ENCODE data around the gene CROCC2. TPM values are rescaled to one million over a fixed set of nuclear protein-coding genes. Genes with fewer than 3 reads are reported as not detected.

CROCC2 gene
- total RNA-seq, 6 experiments from 2014 or later, result not detected

GRCh38 chr2:240988146-240988545 is 82.0 kb downstream of the CROCC2 start:
- no peak for TF ChIP-seq CTCF (IDR thresholded peaks at IDR 0.05)
- DNase-seq, result no peak

GRCh38 chr2:240988571-240989271 is 82.6 kb downstream of the CROCC2 start:
- H3K4me1 Mint-ChIP-seq (ENCODE audit: low read depth), result peaks cover 20% of the 10 kb centered on the region
- H3K36me3 Mint-ChIP-seq (ENCODE audit: low read depth), result no peaks in the 10 kb centered on the region
- peaks cover 2% of the 10 kb centered on the region; the same call in 1 of the 2 replicates for H3K27me3 Mint-ChIP-seq (ENCODE audit: insufficient read depth)
- TF ChIP-seq CTCF (IDR thresholded peaks at IDR 0.05), result no peak
- no peak overlapping the region for H3K27ac Mint-ChIP-seq
- no peak overlapping the region for H3K4me3 Mint-ChIP-seq
- H3K9me3 Mint-ChIP-seq, result no peaks in the 10 kb centered on the region
- DNase-seq, result no peak

More at GRCh38 chr2:240988146-240988545, 82.0 kb downstream of the CROCC2 start:
- Mint-ChIP-seq H3K27me3 (ENCODE audit: insufficient read depth) (peaks cover 2% of the 10 kb centered on the region; the same call in 1 of the 2 replicates), H3K36me3 (ENCODE audit: low read depth) (no peaks in the 10 kb centered on the region), H3K4me1 (ENCODE audit: low read depth) (peaks cover 20% of the 10 kb centered on the region), H3K4me3 (no peak overlapping the region), H3K9me3 (no peaks in the 10 kb centered on the region), H3K27ac (no peak overlapping the region)

DNA sequence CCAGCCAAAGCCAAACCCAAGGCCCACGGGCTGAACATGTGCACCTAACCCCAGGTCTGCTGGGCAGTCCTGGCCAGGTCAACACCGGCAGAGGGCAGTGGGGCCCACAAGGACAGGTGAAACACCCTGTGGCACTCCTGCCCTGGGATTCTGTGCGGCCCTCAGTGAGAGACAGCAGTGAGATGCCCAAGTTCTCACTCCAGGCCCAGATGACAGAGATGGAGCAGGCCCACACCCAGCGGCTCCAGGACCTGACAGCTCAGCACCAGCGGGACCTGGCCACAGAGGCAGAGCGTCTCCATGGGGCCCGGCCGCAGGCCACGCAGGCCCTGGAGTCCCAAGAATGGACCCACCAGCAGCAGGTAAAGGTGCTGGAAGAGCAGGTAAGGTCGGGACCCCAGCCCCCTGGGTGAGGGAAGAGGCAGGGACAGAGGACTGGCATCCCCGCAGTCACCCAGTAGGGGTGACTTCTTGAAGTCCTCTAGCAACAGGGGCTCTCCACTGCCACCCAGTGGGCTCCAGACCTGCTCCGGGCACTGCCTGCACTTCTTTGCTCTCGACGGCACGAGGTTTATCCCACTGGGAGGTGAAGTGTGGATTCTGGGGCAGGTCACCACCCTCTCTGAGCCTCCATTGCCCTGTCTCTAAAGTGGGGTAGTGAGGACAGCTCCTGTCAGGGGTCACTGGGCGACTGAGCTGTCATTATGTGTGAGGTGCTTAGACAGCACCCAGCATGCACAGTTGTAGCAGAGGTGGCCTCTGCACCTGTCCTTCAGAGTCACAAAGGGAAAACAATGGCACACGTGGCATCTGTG is 83.5 kb downstream of the CROCC2 start:
- Mint-ChIP-seq H3K27me3 (ENCODE audit: insufficient read depth) (peaks cover 2% of the 10 kb centered on the region; the same call in 1 of the 2 replicates), H3K27ac (no peak overlapping the region), H3K4me3 (no peak overlapping the region), H3K4me1 (ENCODE audit: low read depth) (peaks cover 20% of the 10 kb centered on the region), H3K36me3 (ENCODE audit: low read depth) (no peaks in the 10 kb centered on the region), H3K9me3 (no peaks in the 10 kb centered on the region)
- DNase-seq, result no peak
- TF ChIP-seq CTCF (IDR thresholded peaks at IDR 0.05), result peak; percentile 78

DNA sequence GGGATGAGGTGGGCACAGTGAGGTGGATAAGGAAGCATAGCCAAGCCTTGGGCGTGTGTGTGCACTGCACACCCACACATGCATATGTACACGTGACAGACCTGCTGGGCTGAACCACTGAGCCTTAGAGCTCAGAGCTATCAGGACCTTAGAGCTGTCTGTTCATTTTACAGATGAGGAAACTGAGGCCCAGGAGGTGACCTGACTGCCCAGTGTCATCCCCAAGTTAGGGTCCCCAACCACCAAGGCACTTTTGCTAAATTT is 84.1 kb downstream of the CROCC2 start:
- Mint-ChIP-seq H3K9me3 (no peaks in the 10 kb centered on the region), H3K27me3 (ENCODE audit: insufficient read depth) (peaks cover 2% of the 10 kb centered on the region; the same call in 1 of the 2 replicates), H3K36me3 (ENCODE audit: low read depth) (no peaks in the 10 kb centered on the region), H3K4me3 (no peak overlapping the region), H3K27ac (no peak overlapping the region), H3K4me1 (ENCODE audit: low read depth) (peaks cover 20% of the 10 kb centered on the region)
- no peak for DNase-seq
- TF ChIP-seq CTCF (IDR thresholded peaks at IDR 0.05), result no peak

- Mint-ChIP-seq H3K36me3 (ENCODE audit: low read depth) (no peaks in the 10 kb centered on the region), H3K4me3 (no peak overlapping the region), H3K4me1 (ENCODE audit: low read depth) (peaks cover 20% of the 10 kb centered on the region), H3K27ac (no peak overlapping the region), H3K9me3 (no peaks in the 10 kb centered on the region), H3K27me3 (ENCODE audit: insufficient read depth) (peaks cover 2% of the 10 kb centered on the region; the same call in 1 of the 2 replicates)
- no peak for DNase-seq
- TF ChIP-seq CTCF (IDR thresholded peaks at IDR 0.05), result no peak
These were observed 84.7 kb downstream of the CROCC2 start for GRCh38 chr2:240990726-240991377.
